T-helper 17 cell (primary cell): Measurements from ENCODE around the gene MICAL3. TPM values are rescaled to one million over a fixed set of nuclear protein-coding genes. Genes with fewer than 3 reads are reported as not detected.

Experiments used
- ATAC-seq: fragments of 150-1000 bp; cut with Tn5 transposase; 2 replicates; pipeline ENCODE4 v1.10.0; 2021; ENCODE audit warnings: mild to moderate bottlenecking, moderate library complexity
- DNase-seq, 3 donors: peaks; one replicate each; pipeline versions ENCODE4 v3.0.0 to v3.0.0-alpha.2; 2020 to 2021
- H3K9me3 ChIP-seq: one replicate; pipeline ENCODE4 v1.7.0; 2013; ENCODE audit warnings: low read length, mild to moderate bottlenecking; ENCODE audit not compliant: control insufficient read depth, poor library complexity, severe bottlenecking
- H3K27ac Mint-ChIP-seq: one replicate; pipeline ENCODE4 v1.8.0; 2022; ENCODE audit warnings: mild to moderate bottlenecking, moderate library complexity, mixed read lengths
- H3K27me3 Mint-ChIP-seq: one replicate; pipeline ENCODE4 v1.8.0; 2022; ENCODE audit warnings: mixed read lengths
- H3K36me3 Mint-ChIP-seq: one replicate; pipeline ENCODE4 v1.8.0; 2022; ENCODE audit warnings: low read depth, mixed read lengths
- H3K4me1 Mint-ChIP-seq: one replicate; pipeline ENCODE4 v1.8.0; 2022; ENCODE audit warnings: mild to moderate bottlenecking, mixed read lengths
- H3K4me3 Mint-ChIP-seq: one replicate; pipeline ENCODE4 v1.8.0; 2022; ENCODE audit warnings: mild to moderate bottlenecking, moderate library complexity, mixed read lengths
- total RNA-seq, 4 donors: library from RNA in 2 of 4; stranded (reverse) in 2 of 4; gene quantifications; one replicate each; pipeline ENCODE4 v1.2.3 and lab custom pipeline; 2022 to 2026

MICAL3 gene
- total RNA-seq, 2 donors from 2014 or later = 28.9 to 37.0 TPM

GRCh38 chr22:17873116-17873515 is 151.2 kb downstream of the MICAL3 start:
- H3K9me3 ChIP-seq = no peaks in the 10 kb centered on the region
- DNase-seq (no peak), ATAC-seq (no peak)
- Mint-ChIP-seq H3K36me3 (peaks cover 5% of the 10 kb centered on the region), H3K4me1 (peaks cover 10% of the 10 kb centered on the region), H3K27me3 (no peaks in the 10 kb centered on the region), H3K4me3 (no peak overlapping the region), H3K27ac (no peak overlapping the region)

GRCh38 chr22:17872471-17872870 is 151.9 kb downstream of the MICAL3 start:
- DNase-seq (no peak), ATAC-seq (no peak)
- Mint-ChIP-seq H3K4me1 (peaks cover 11% of the 10 kb centered on the region), H3K36me3 (peaks cover 5% of the 10 kb centered on the region), H3K27me3 (no peaks in the 10 kb centered on the region), H3K27ac (no peak overlapping the region), H3K4me3 (no peak overlapping the region)
- H3K9me3 ChIP-seq = no peaks in the 10 kb centered on the region

- ATAC-seq (no peak), DNase-seq (no peak)
- peaks cover 12% of the 10 kb centered on the region for H3K4me1 Mint-ChIP-seq
- H3K27me3 Mint-ChIP-seq = no peaks in the 10 kb centered on the region
- H3K36me3 Mint-ChIP-seq = peaks cover 5% of the 10 kb centered on the region
- H3K9me3 ChIP-seq = no peaks in the 10 kb centered on the region
- H3K27ac Mint-ChIP-seq = no peak overlapping the region
- no peak overlapping the region for H3K4me3 Mint-ChIP-seq
Measured at GRCh38 chr22:17871726-17872458, 152.5 kb downstream of the MICAL3 start.

GRCh38 chr22:17870407-17870806 is 154.0 kb downstream of the MICAL3 start:
- H3K36me3 Mint-ChIP-seq = peaks cover 5% of the 10 kb centered on the region
- H3K4me3 Mint-ChIP-seq = no peak overlapping the region
- H3K27ac Mint-ChIP-seq = no peak overlapping the region
- H3K9me3 ChIP-seq = no peaks in the 10 kb centered on the region
- peaks cover 12% of the 10 kb centered on the region for H3K4me1 Mint-ChIP-seq
- no peaks in the 10 kb centered on the region for H3K27me3 Mint-ChIP-seq
- ATAC-seq (no peak), DNase-seq (no peak)

- Mint-ChIP-seq H3K4me3 (no peak overlapping the region), H3K36me3 (peaks cover 5% of the 10 kb centered on the region), H3K27me3 (no peaks in the 10 kb centered on the region), H3K4me1 (peaks cover 12% of the 10 kb centered on the region), H3K27ac (no peak overlapping the region)
- H3K9me3 ChIP-seq = no peaks in the 10 kb centered on the region
- no peak for ATAC-seq
- no peak for DNase-seq
Measured at GRCh38 chr22:17869285-17870096, 154.9 kb downstream of the MICAL3 start.

GRCh38 chr22:17868771-17869170 is 155.6 kb downstream of the MICAL3 start:
- H3K9me3 ChIP-seq = no peaks in the 10 kb centered on the region
- ATAC-seq (no peak), DNase-seq (no peak)
- H3K4me1 Mint-ChIP-seq = peaks cover 12% of the 10 kb centered on the region
- peak overlapping the region; percentile 72 for H3K27ac Mint-ChIP-seq
- no peak overlapping the region for H3K4me3 Mint-ChIP-seq
- peaks cover 8% of the 10 kb centered on the region for H3K36me3 Mint-ChIP-seq
- no peaks in the 10 kb centered on the region for H3K27me3 Mint-ChIP-seq

GRCh38 chr22:17867160-17867785 is 157.1 kb downstream of the MICAL3 start:
- Mint-ChIP-seq H3K36me3 (peaks cover 6% of the 10 kb centered on the region), H3K27ac (peak overlapping the region; percentile 72), H3K4me1 (peaks cover 12% of the 10 kb centered on the region), H3K27me3 (no peaks in the 10 kb centered on the region), H3K4me3 (no peak overlapping the region)
- no peak for ATAC-seq
- DNase-seq = no peak
- H3K9me3 ChIP-seq = no peaks in the 10 kb centered on the region

- no peaks in the 10 kb centered on the region for H3K9me3 ChIP-seq
- ATAC-seq = no peak
- H3K36me3 Mint-ChIP-seq = peaks cover 6% of the 10 kb centered on the region
Measured at GRCh38 chr22:17866621-17867020, 157.7 kb downstream of the MICAL3 start.

GRCh38 chr22:17866127-17866526 is 158.2 kb downstream of the MICAL3 start:
- no peak for ATAC-seq
- no peaks in the 10 kb centered on the region for H3K9me3 ChIP-seq
- no peak for DNase-seq
- Mint-ChIP-seq H3K27ac (no peak overlapping the region), H3K4me3 (no peak overlapping the region), H3K36me3 (peaks cover 4% of the 10 kb centered on the region), H3K27me3 (no peaks in the 10 kb centered on the region), H3K4me1 (peaks cover 10% of the 10 kb centered on the region)

More at GRCh38 chr22:17866621-17867020, 157.7 kb downstream of the MICAL3 start:
- peaks cover 12% of the 10 kb centered on the region for H3K4me1 Mint-ChIP-seq
- H3K4me3 Mint-ChIP-seq = no peak overlapping the region
- no peak overlapping the region for H3K27ac Mint-ChIP-seq
- no peak for DNase-seq
- no peaks in the 10 kb centered on the region for H3K27me3 Mint-ChIP-seq

GRCh38 chr22:17865183-17866055 is 158.9 kb downstream of the MICAL3 start:
- Mint-ChIP-seq H3K4me1 (peaks cover 10% of the 10 kb centered on the region), H3K27me3 (no peaks in the 10 kb centered on the region), H3K27ac (no peak overlapping the region), H3K36me3 (peaks cover 4% of the 10 kb centered on the region), H3K4me3 (no peak overlapping the region)
- no peak for DNase-seq
- no peak for ATAC-seq
- H3K9me3 ChIP-seq = no peaks in the 10 kb centered on the region

- H3K36me3 Mint-ChIP-seq = peaks cover 4% of the 10 kb centered on the region
- H3K4me1 Mint-ChIP-seq = peaks cover 8% of the 10 kb centered on the region
- no peak overlapping the region for H3K27ac Mint-ChIP-seq
- H3K9me3 ChIP-seq = no peaks in the 10 kb centered on the region
- ATAC-seq (no peak), DNase-seq (no peak)
- no peak overlapping the region for H3K4me3 Mint-ChIP-seq
- H3K27me3 Mint-ChIP-seq = no peaks in the 10 kb centered on the region
Measured at GRCh38 chr22:17864398-17865182, 159.8 kb downstream of the MICAL3 start.

GRCh38 chr22:17862646-17863181 is 161.6 kb downstream of the MICAL3 start:
- peaks cover 6% of the 10 kb centered on the region for H3K4me1 Mint-ChIP-seq
- peaks cover 4% of the 10 kb centered on the region for H3K36me3 Mint-ChIP-seq
- DNase-seq = no peak
- ATAC-seq = no peak
- no peak overlapping the region for H3K4me3 Mint-ChIP-seq
- no peaks in the 10 kb centered on the region for H3K27me3 Mint-ChIP-seq
- no peak overlapping the region for H3K27ac Mint-ChIP-seq
- H3K9me3 ChIP-seq = no peaks in the 10 kb centered on the region
